GM12892 (cell line): Measurements from ENCODE around the gene ZMYND8.

ENCODE experiments used
- POLR2A ChIP-seq: IDR thresholded peaks from 2 replicates; pipeline ENCODE4 v1.6.1; 2011; ENCODE audit warnings: low read depth, low read length, control low read depth
- POLR2AphosphoS5 ChIP-seq: IDR thresholded peaks from 2 replicates; pipeline ENCODE4 v1.6.1; 2011; ENCODE audit warnings: low read depth, low read length, control low read depth
- TAF1 ChIP-seq: IDR thresholded peaks from 2 replicates; pipeline ENCODE4 v1.6.1; 2011; ENCODE audit warnings: low read depth, mild to moderate bottlenecking, control low read depth, low read length, borderline replicate concordance

- TF ChIP-seq TAF1 (no peak), POLR2A (no peak), POLR2AphosphoS5 (no peak)
These were observed 92.9 kb downstream of the ZMYND8 start for GRCh38 chr20:47263465-47264084.
